HG03175 (cell line): ENCODE measurements around the gene CCNJ.
A peak's percentile ranks its signal among the peaks of the same experiment; 100 is the strongest.
"Not testable (repeated sequence)": the region's sequence is repeated elsewhere in the genome, so short reads cannot be mapped to it uniquely, and the experiment has no call there.

Experiments
- ATAC-seq: cut with Tn5 transposase; IDR thresholded peaks from one replicate; pipeline ENCODE4 v1.9.1; 2021; ENCODE audit warnings: mild to moderate bottlenecking, moderate library complexity; ENCODE audit not compliant: unreplicated experiment

Gene CCNJ

GRCh38 chr10:96043033-96043892 lies at the start of gene CCNJ:
TSS of gene CCNJ (plus strand) at chr10:96043583. CDS start at chr10:96044394, 811 bp downstream.
- peak; percentile 89 for ATAC-seq

- not testable (repeated sequence) for ATAC-seq
Observed at GRCh38 chr10:95994376-95994775, 49.0 kb upstream of the CCNJ start.

- ATAC-seq, result no peak
Observed at GRCh38 chr10:95998255-95998784, 45.1 kb upstream of the CCNJ start.

- ATAC-seq, result no peak
Observed at GRCh38 chr10:96013956-96014355, 29.4 kb upstream of the CCNJ start.

- no peak for ATAC-seq
Observed at GRCh38 chr10:96014473-96015102, 28.8 kb upstream of the CCNJ start.

GRCh38 chr10:96017191-96017687 lies 26.1 kb upstream of the CCNJ start:
- peak; percentile 76 for ATAC-seq

- ATAC-seq, result no peak
Observed at GRCh38 chr10:96021332-96021731, 22.1 kb upstream of the CCNJ start.

- ATAC-seq, result no peak
Observed at GRCh38 chr10:96022739-96023138, 20.6 kb upstream of the CCNJ start.

- no peak for ATAC-seq
Observed at GRCh38 chr10:96023168-96023567, 20.2 kb upstream of the CCNJ start.

GRCh38 chr10:96025566-96025965 lies 17.8 kb upstream of the CCNJ start:
- peak; percentile 69 for ATAC-seq

- ATAC-seq, result no peak
Observed at GRCh38 chr10:96034625-96035024, 8.8 kb upstream of the CCNJ start.

- ATAC-seq, result no peak
Observed at GRCh38 chr10:96038476-96039387, 4.7 kb upstream of the CCNJ start.

GRCh38 chr10:96041146-96041545 lies 2.2 kb upstream of the CCNJ start:
- no peak for ATAC-seq

- peak; percentile 43 for ATAC-seq
Observed at GRCh38 chr10:96043893-96044715, 721 bp downstream of the CCNJ start.

- no peak for ATAC-seq
Observed at GRCh38 chr10:96044736-96045135, 1.4 kb downstream of the CCNJ start.

- no peak for ATAC-seq
Observed at GRCh38 chr10:96046546-96046945, 3.2 kb downstream of the CCNJ start.

GRCh38 chr10:96047004-96047649 lies 3.7 kb downstream of the CCNJ start:
- ATAC-seq, result no peak

GRCh38 chr10:96047925-96048324 lies 4.5 kb downstream of the CCNJ start:
- ATAC-seq, result not testable (repeated sequence)

- ATAC-seq, result no peak
Observed at GRCh38 chr10:96049340-96049739, 6.0 kb downstream of the CCNJ start.
